Neural progenitor cell (in vitro differentiated cells): ENCODE results near the gene U2AF1.
"Not testable (repeated sequence)": the region's sequence is repeated elsewhere in the genome, so short reads cannot be mapped to it uniquely, and the experiment has no call there.

ENCODE experiments used
- CTCF ChIP-seq: fragments of 200-600 bp; sonication (generic); IDR thresholded peaks from 2 replicates; pipeline ENCODE4 v1.5.1; 2017; ENCODE audit warnings: antibody characterized with exemption, mild to moderate bottlenecking
- EZH2 ChIP-seq: fragments of 200-600 bp; sonication (generic); IDR thresholded peaks from 2 replicates; pipeline ENCODE4 v1.6.1; 2017; ENCODE audit warnings: antibody characterized with exemption, mild to moderate bottlenecking, moderate library complexity
- EZH2phosphoT487 ChIP-seq: fragments of 200-600 bp; sonication (generic); IDR thresholded peaks from 2 replicates; pipeline ENCODE4 v1.6.1; 2017; ENCODE audit warnings: antibody characterized with exemption

- not testable (repeated sequence) for TF ChIP-seq CTCF, EZH2, EZH2phosphoT487
These were observed 34.6 kb downstream of the U2AF1 start for GRCh38 chr21:43072742-43073141.
